Measurements from ENCODE around the gene PIGT. TPM values are rescaled to one million over a fixed set of nuclear protein-coding genes. Genes with fewer than 3 reads are reported as not detected.
"Not testable (repeated sequence)": the region's sequence is repeated elsewhere in the genome, so short reads cannot be mapped to it uniquely, and the experiment has no call there.

The PIGT gene
- total RNA-seq, 1 experiment from 2014 or later: 63.7 TPM

- Mint-ChIP-seq H3K9me3 (no peaks in the 10 kb centered on the region), H3K27ac (peak overlapping the region; percentile 92), H3K36me3 (peaks cover 23% of the 10 kb centered on the region), H3K27me3 (ENCODE audit: low read depth) (peaks cover 7% of the 10 kb centered on the region), H3K4me3 (peak overlapping the region; percentile 77), H3K4me1 (peaks cover 39% of the 10 kb centered on the region)
- DNase-seq (ENCODE audit: low spot score): no peak
- no peak for ATAC-seq
- POLR2A ChIA-PET: interaction anchor here (1.5 kb wide), 1 partner anchor 129 kb away, joined by 4 read pairs; no protein-coding TSS in a partner anchor
- CTCF ChIA-PET: interaction anchor here (1.0 to 2.8 kb wide), 14 partner anchors 11 to 313 kb away, joined by 3 to 23 read pairs (median 8); partner anchors contain the start of gene SYS1
- no peak for TF ChIP-seq ZBTB21 (CRISPR knock-in tag; IDR thresholded peaks at IDR 0.05; ENCODE audit: borderline replicate concordance)
- TF ChIP-seq NFATC4 (CRISPR knock-in tag; IDR thresholded peaks at IDR 0.05): no peak
- no peak for TF ChIP-seq ZNF423 (CRISPR knock-in tag; IDR thresholded peaks at IDR 0.05)
- TF ChIP-seq ZMAT4 (CRISPR knock-in tag; IDR thresholded peaks at IDR 0.05): no peak
- TF ChIP-seq, protein P1, sequence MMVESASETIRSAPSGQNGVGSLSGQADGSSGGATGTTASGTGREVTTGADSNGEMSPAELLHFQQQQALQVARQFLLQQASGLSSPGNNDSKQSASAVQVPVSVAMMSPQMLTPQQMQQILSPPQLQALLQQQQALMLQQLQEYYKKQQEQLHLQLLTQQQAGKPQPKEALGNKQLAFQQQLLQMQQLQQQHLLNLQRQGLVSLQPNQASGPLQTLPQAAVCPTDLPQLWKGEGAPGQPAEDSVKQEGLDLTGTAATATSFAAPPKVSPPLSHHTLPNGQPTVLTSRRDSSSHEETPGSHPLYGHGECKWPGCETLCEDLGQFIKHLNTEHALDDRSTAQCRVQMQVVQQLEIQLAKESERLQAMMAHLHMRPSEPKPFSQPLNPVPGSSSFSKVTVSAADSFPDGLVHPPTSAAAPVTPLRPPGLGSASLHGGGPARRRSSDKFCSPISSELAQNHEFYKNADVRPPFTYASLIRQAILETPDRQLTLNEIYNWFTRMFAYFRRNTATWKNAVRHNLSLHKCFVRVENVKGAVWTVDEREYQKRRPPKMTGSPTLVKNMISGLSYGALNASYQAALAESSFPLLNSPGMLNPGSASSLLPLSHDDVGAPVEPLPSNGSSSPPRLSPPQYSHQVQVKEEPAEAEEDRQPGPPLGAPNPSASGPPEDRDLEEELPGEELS (CRISPR knock-in tag; IDR thresholded peaks at IDR 0.05): no peak
- no peak for TF ChIP-seq ZSCAN18 (CRISPR knock-in tag; IDR thresholded peaks at IDR 0.05)
- TF ChIP-seq, protein P2, sequence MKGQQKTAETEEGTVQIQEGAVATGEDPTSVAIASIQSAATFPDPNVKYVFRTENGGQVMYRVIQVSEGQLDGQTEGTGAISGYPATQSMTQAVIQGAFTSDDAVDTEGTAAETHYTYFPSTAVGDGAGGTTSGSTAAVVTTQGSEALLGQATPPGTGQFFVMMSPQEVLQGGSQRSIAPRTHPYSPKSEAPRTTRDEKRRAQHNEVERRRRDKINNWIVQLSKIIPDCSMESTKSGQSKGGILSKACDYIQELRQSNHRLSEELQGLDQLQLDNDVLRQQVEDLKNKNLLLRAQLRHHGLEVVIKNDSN (CRISPR knock-in tag; IDR thresholded peaks at IDR 0.05): no peak
- no peak for TF ChIP-seq ZNF138 (CRISPR knock-in tag; conservative IDR thresholded peaks at IDR 0.05)
- no peak for TF ChIP-seq CREM (CRISPR knock-in tag; IDR thresholded peaks at IDR 0.05)
- no peak for TF ChIP-seq ATF6 (CRISPR knock-in tag; IDR thresholded peaks at IDR 0.05)
- TF ChIP-seq CBFB (CRISPR knock-in tag; IDR thresholded peaks at IDR 0.05; ENCODE audit: low read depth): no peak
Measured at GRCh38 chr20:45470937-45471336, 55.0 kb downstream of the PIGT start.

GRCh38 chr20:45472286-45472685, 56.3 kb downstream of the PIGT start:
- H3K27me3 Mint-ChIP-seq (ENCODE audit: low read depth); ATAC-seq; CTCF ChIA-PET; POLR2A ChIA-PET; DNase-seq (ENCODE audit: low spot score); H3K4me3 Mint-ChIP-seq; H3K27ac Mint-ChIP-seq; H3K9me3 Mint-ChIP-seq: not testable (repeated sequence)
- TF ChIP-seq ZNF317 (CRISPR knock-in tag; IDR thresholded peaks at IDR 0.05; ENCODE audit: borderline replicate concordance, low read depth): peak; percentile 10; the same call in 1 of the 2 replicates
- H3K36me3 Mint-ChIP-seq: peaks cover 23% of the 10 kb centered on the region
- peaks cover 33% of the 10 kb centered on the region for H3K4me1 Mint-ChIP-seq

Small RNA genes lying within 50 kb of the gene (microRNA-seq; reads per million reads assigned to microRNA genes)
- gene MIR6812 (ENCODE audit: borderline number of aligned reads): not detected

Other genes with a start within 250 kb of the PIGT start
- not detected in 3 replicates for gene PI3, start 241.2 kb upstream of the PIGT start, total RNA-seq (2021)
- gene SEMG1, start 209.1 kb upstream of the PIGT start, total RNA-seq (2021): 2.0 to 2.9 TPM (median 2.1 TPM) in 3 replicates
- gene SEMG2, start 194.8 kb upstream of the PIGT start, total RNA-seq (2021): not detected in 3 replicates
- gene SLPI, start 161.6 kb upstream of the PIGT start, total RNA-seq (2021): 0.60 to 0.78 TPM (median 0.74 TPM) in 3 replicates
- 0.78 to 0.85 TPM (median 0.80 TPM) in 3 replicates for gene RBPJL, start 109.3 kb upstream of the PIGT start, total RNA-seq (2021)
- gene MATN4, start 107.8 kb upstream of the PIGT start, total RNA-seq (2021): 1.9 to 2.5 TPM (median 2.2 TPM) in 3 replicates
- 64.0 to 69.6 TPM (median 69.5 TPM) in 3 replicates for gene SDC4, start 67.7 kb upstream of the PIGT start, total RNA-seq (2021)
- gene SYS1, start 53.0 kb upstream of the PIGT start, total RNA-seq (2021): 15.4 to 20.1 TPM (median 16.4 TPM) in 3 replicates
- 0.37 to 0.85 TPM in 2 of 3 replicates, not detected in the other for gene TP53TG5, start 37.8 kb upstream of the PIGT start, total RNA-seq (2021)
- 58.7 to 65.8 TPM (median 61.1 TPM) in 3 replicates for gene DBNDD2, start 7.9 kb upstream of the PIGT start, total RNA-seq (2021)
- gene WFDC2, start 53.6 kb downstream of the PIGT start, total RNA-seq (2021): 76.4 to 114 TPM (median 99.4 TPM) in 3 replicates
- not detected in 3 replicates for gene SPINT3, start 99.5 kb downstream of the PIGT start, total RNA-seq (2021)
- not detected in 3 replicates for gene WFDC6, start 123.3 kb downstream of the PIGT start, total RNA-seq (2021)
- 0.16 to 0.26 TPM (median 0.23 TPM) in 3 replicates for gene EPPIN, start 131.3 kb downstream of the PIGT start, total RNA-seq (2021)
- gene WFDC8, start 163.1 kb downstream of the PIGT start, total RNA-seq (2021): not detected in 3 replicates
- 0.37 TPM in 1 of 3 replicates, not detected in the others for gene WFDC10A, start 213.6 kb downstream of the PIGT start, total RNA-seq (2021)
- gene WFDC9, start 215.1 kb downstream of the PIGT start, total RNA-seq (2021): not detected in 3 replicates